Gastrocnemius medialis (tissue), 4 donors: Measurements from ENCODE around the gene HOXD8. TPM values are rescaled to one million over a fixed set of nuclear protein-coding genes. Genes with fewer than 3 reads are reported as not detected.

Experiments
- ATAC-seq, 2 donors: fragments of 150-250 bp; one replicate each; pipeline ENCODE4 v1.9.1; 2016
- DNase-seq, 2 donors: peaks; one replicate each; pipeline ENCODE4 v3.0.0-alpha.2; 2019
- H3K27ac ChIP-seq, 4 donors: fragments of 200-600 bp; sonication (generic); 1 replicate in 1 of 4; 2 replicates in 3 of 4; pipeline ENCODE4 v1.5.1; 2016 to 2018; ENCODE audit warnings: mild to moderate bottlenecking in 2 of 4, moderate library complexity in 1 of 4
- H3K27me3 ChIP-seq, 3 donors: fragments of 200-600 bp; sonication (generic) in 2 of 3; 1 replicate in 1 of 3; 2 replicates in 2 of 3; pipeline versions ENCODE4 v1.5.1 to v1.6.0; 2016 to 2019; ENCODE audit warnings: mild to moderate bottlenecking in 1 of 3, moderate library complexity in 1 of 3
- H3K36me3 ChIP-seq, 2 donors: fragments of 200-600 bp; sonication (generic) in 1 of 2; one replicate each; pipeline ENCODE4 v1.5.1; 2017 to 2018
- H3K4me1 ChIP-seq, 2 donors: fragments of 200-600 bp; sonication (generic) in 1 of 2; one replicate each; pipeline ENCODE4 v1.5.1; 2016 to 2017; ENCODE audit warnings: mild to moderate bottlenecking in 2 of 2
- H3K4me3 ChIP-seq, 4 donors: fragments of 200-600 bp; sonication (generic) in 3 of 4; 1 replicate in 1 of 4; 2 replicates in 3 of 4; pipeline ENCODE4 v1.5.1; 2016 to 2019; ENCODE audit warnings: mild to moderate bottlenecking in 2 of 4
- H3K9me3 ChIP-seq, 3 donors: fragments of 200-600 bp; sonication (generic) in 2 of 3; 1 replicate in 1 of 3; 2 replicates in 2 of 3; pipeline ENCODE4 v1.5.1; 2016 to 2019
- CTCF ChIP-seq, 5 experiments: fragments of 450-650 bp in 3 of 5; fragments of 200-600 bp in 2 of 5; sonication (generic) in 2 of 5; IDR thresholded peaks in 4 of 5; conservative IDR thresholded peaks in 1 of 5; 1 replicate in 4 of 5; 2 replicates in 1 of 5; pipeline ENCODE4 v1.5.1; 2016 to 2019; ENCODE audit warnings: antibody characterized with exemption in 5 of 5, mild to moderate bottlenecking in 3 of 5, moderate library complexity in 3 of 5
- POLR2A ChIP-seq, 2 donors: fragments of 450-650 bp; IDR thresholded peaks; one replicate each; pipeline ENCODE4 v1.6.1; 2017; ENCODE audit warnings: antibody characterized with exemption in 2 of 2, mild to moderate bottlenecking in 2 of 2, moderate library complexity in 2 of 2
- in situ Hi-C, 4 donors: fragments of 200-750 bp; cut with MboI; loops; one replicate each; pipeline versions ENCODE4 v1.15.0 to v1.8.0; 2017; ENCODE audit warnings: low sequenced_read_pairs in 4 of 4
- intact Hi-C: fragments of 100-400 bp; cut with DNase I; formaldehyde crosslinking; loops from one replicate; pipeline ENCODE4 v1.15.1; 2023; ENCODE audit warnings: low total_unique reads
- total RNA-seq, 4 donors: library from RNA; depleted of rRNA; stranded (reverse); fragments of >200 nt; gene quantifications; one replicate each; pipeline versions ENCODE4 v1.1.0 to v1.2.3, GENCODE V29; 2016

Gene HOXD8
- total RNA-seq, 4 donors from 2014 or later = 4.0 to 12.0 (median 7.2) TPM

GRCh38 chr2:176173567-176174381 is 44.3 kb downstream of the HOXD8 start:
- Histone ChIP-seq H3K36me3 (no peaks in the 10 kb centered on the region), H3K4me1 (peaks cover 0 to 7% of the 10 kb centered on the region in 2 donors), H3K4me3 (no peak overlapping the region), H3K27me3 (peaks cover 34 to 52% (median 46%) of the 10 kb centered on the region in 3 donors), H3K9me3 (no peaks in the 10 kb centered on the region), H3K27ac (no peak overlapping the region)
- no peak for TF ChIP-seq CTCF (IDR thresholded peaks at IDR 0.05 in 4 of 5, conservative IDR thresholded peaks at IDR 0.05 in 1 of 5)
- no peak for TF ChIP-seq POLR2A (IDR thresholded peaks at IDR 0.05)
- intact Hi-C loops = no loop called here
- in situ Hi-C loops = no loop called here
- ATAC-seq (no peak), DNase-seq (no peak)

- peaks cover 36 to 58% (median 50%) of the 10 kb centered on the region in 3 donors for H3K27me3 ChIP-seq
- H3K4me3 ChIP-seq = no peak overlapping the region
- H3K4me1 ChIP-seq = peaks cover 0 to 7% of the 10 kb centered on the region in 2 donors
- no peak overlapping the region for H3K27ac ChIP-seq
- intact Hi-C loops (no loop called here), in situ Hi-C loops (no loop called here)
- H3K36me3 ChIP-seq = no peaks in the 10 kb centered on the region
- H3K9me3 ChIP-seq = no peaks in the 10 kb centered on the region
- ATAC-seq (no peak), DNase-seq (no peak)
- TF ChIP-seq POLR2A (IDR thresholded peaks at IDR 0.05) (no peak), CTCF (IDR thresholded peaks at IDR 0.05 in 4 of 5, conservative IDR thresholded peaks at IDR 0.05 in 1 of 5) (no peak)
Measured at GRCh38 chr2:176174382-176174823, 44.9 kb downstream of the HOXD8 start.

GRCh38 chr2:176174824-176175708 is 45.6 kb downstream of the HOXD8 start:
- H3K36me3 ChIP-seq = no peaks in the 10 kb centered on the region
- no peak overlapping the region for H3K4me3 ChIP-seq
- in situ Hi-C loops (no loop called here), intact Hi-C loops (no loop called here)
- no peak for ATAC-seq
- no peak for DNase-seq
- H3K4me1 ChIP-seq = peaks cover 0 to 7% of the 10 kb centered on the region in 2 donors
- no peaks in the 10 kb centered on the region for H3K9me3 ChIP-seq
- peaks cover 36 to 65% (median 56%) of the 10 kb centered on the region in 3 donors for H3K27me3 ChIP-seq
- no peak for TF ChIP-seq POLR2A (IDR thresholded peaks at IDR 0.05)
- H3K27ac ChIP-seq = no peak overlapping the region

GRCh38 chr2:176175709-176176607 is 46.5 kb downstream of the HOXD8 start:
- in situ Hi-C loops = no loop called here
- H3K27me3 ChIP-seq = peaks cover 43 to 69% (median 60%) of the 10 kb centered on the region in 3 donors
- intact Hi-C loops = no loop called here

More at GRCh38 chr2:176175709-176176607, 46.5 kb downstream of the HOXD8 start:
- no peaks in the 10 kb centered on the region for H3K9me3 ChIP-seq
- TF ChIP-seq CTCF (IDR thresholded peaks at IDR 0.05 in 4 of 5, conservative IDR thresholded peaks at IDR 0.05 in 1 of 5) = no peak
- TF ChIP-seq POLR2A (IDR thresholded peaks at IDR 0.05) = no peak
- no peak for DNase-seq
- H3K4me3 ChIP-seq = no peak overlapping the region
- no peak for ATAC-seq
- no peak overlapping the region for H3K27ac ChIP-seq
- no peaks in the 10 kb centered on the region for H3K36me3 ChIP-seq
- peaks cover 0 to 7% of the 10 kb centered on the region in 2 donors for H3K4me1 ChIP-seq
